HAP-1 (cell line): ENCODE results near the gene CAMSAP2.
"Not testable (repeated sequence)": the region's sequence is repeated elsewhere in the genome, so short reads cannot be mapped to it uniquely, and the experiment has no call there.

Source experiments
- DNase-seq, 2 experiments: peaks; one replicate each; pipeline ENCODE4 v3.0.0-alpha.2; 2016 to 2020; ENCODE audit warnings: low spot score in 2 of 2
- H3K27me3 ChIP-seq: fragments of 250-450 bp; sonication (Bioruptor Pico); 2 replicates; pipeline ENCODE4 v1.5.1; 2020; ENCODE audit warnings: low read depth, mild to moderate bottlenecking, moderate library complexity
- H3K36me3 ChIP-seq: fragments of 250-450 bp; sonication (Bioruptor Pico); replicated peaks from 2 replicates; pipeline ENCODE4 v1.5.1; 2020; ENCODE audit warnings: mild to moderate bottlenecking
- H3K4me1 ChIP-seq: fragments of 250-450 bp; sonication (Bioruptor Pico); 2 replicates; pipeline ENCODE4 v1.5.1; 2020; ENCODE audit warnings: mild to moderate bottlenecking
- H3K4me3 ChIP-seq: fragments of 250-450 bp; sonication (Bioruptor Pico); 2 replicates; pipeline ENCODE4 v1.5.1; 2020; ENCODE audit warnings: mild to moderate bottlenecking, moderate library complexity
- H3K9me3 ChIP-seq: fragments of 250-450 bp; sonication (Bioruptor Pico); 2 replicates; pipeline ENCODE4 v1.5.1; 2020; ENCODE audit warnings: mild to moderate bottlenecking, moderate library complexity
- in situ Hi-C: fragments of 300-500 bp; cut with MboI; formaldehyde crosslinking; loops from 3 replicates; pipeline ENCODE4 v1.14.3; 2020; ENCODE audit warnings: low sequenced_read_pairs, inconsistent platforms, mixed read lengths

Gene CAMSAP2

GRCh38 chr1:200750749-200751148 is 12.1 kb downstream of the CAMSAP2 start:
- H3K27me3 ChIP-seq, in situ Hi-C loops, H3K36me3 ChIP-seq, H3K4me1 ChIP-seq, H3K9me3 ChIP-seq, H3K4me3 ChIP-seq, DNase-seq: not testable (repeated sequence)

- Histone ChIP-seq H3K36me3 (peaks cover 3% of the 10 kb centered on the region; the same call in 1 of the 2 replicates), H3K27me3 (no peaks in the 10 kb centered on the region), H3K4me3 (no peak overlapping the region), H3K4me1 (no peaks in the 10 kb centered on the region), H3K9me3 (no peaks in the 10 kb centered on the region)
- in situ Hi-C loops, result no loop called here
- no peak for DNase-seq
These were observed 13.0 kb downstream of the CAMSAP2 start for GRCh38 chr1:200751717-200752116.

- Histone ChIP-seq H3K27me3 (no peaks in the 10 kb centered on the region), H3K4me3 (no peak overlapping the region), H3K4me1 (no peaks in the 10 kb centered on the region), H3K36me3 (no peaks in the 10 kb centered on the region; the same call in 1 of the 2 replicates), H3K9me3 (no peaks in the 10 kb centered on the region)
- in situ Hi-C loops, result no loop called here
- no peak for DNase-seq
These were observed 15.0 kb downstream of the CAMSAP2 start for GRCh38 chr1:200753650-200754198.

GRCh38 chr1:200755456-200755855 is 16.8 kb downstream of the CAMSAP2 start:
- in situ Hi-C loops, result no loop called here
- no peak for DNase-seq
- Histone ChIP-seq H3K4me3 (no peak overlapping the region), H3K36me3 (peaks cover 3% of the 10 kb centered on the region; the same call in 1 of the 2 replicates), H3K4me1 (no peaks in the 10 kb centered on the region), H3K27me3 (no peaks in the 10 kb centered on the region), H3K9me3 (no peaks in the 10 kb centered on the region)

- Histone ChIP-seq H3K9me3 (no peaks in the 10 kb centered on the region), H3K36me3 (peaks cover 20% of the 10 kb centered on the region), H3K27me3 (no peaks in the 10 kb centered on the region), H3K4me1 (no peaks in the 10 kb centered on the region), H3K4me3 (no peak overlapping the region)
- no peak for DNase-seq
- in situ Hi-C loops, result no loop called here
These were observed 23.4 kb downstream of the CAMSAP2 start for GRCh38 chr1:200762089-200762488.

GRCh38 chr1:200767321-200767720 is 28.6 kb downstream of the CAMSAP2 start:
- in situ Hi-C loops, result no loop called here
- peaks cover 16% of the 10 kb centered on the region for H3K36me3 ChIP-seq

GRCh38 chr1:200771625-200772555 is 33.2 kb downstream of the CAMSAP2 start:
- Histone ChIP-seq H3K4me3 (no peak overlapping the region), H3K36me3 (peaks cover 4% of the 10 kb centered on the region)

More at GRCh38 chr1:200767321-200767720, 28.6 kb downstream of the CAMSAP2 start:
- DNase-seq, result no peak
- Histone ChIP-seq H3K9me3 (no peaks in the 10 kb centered on the region), H3K4me1 (no peaks in the 10 kb centered on the region), H3K27me3 (no peaks in the 10 kb centered on the region), H3K4me3 (no peak overlapping the region)

GRCh38 chr1:200774311-200774710 is 35.6 kb downstream of the CAMSAP2 start:
- no peak for DNase-seq
- Histone ChIP-seq H3K4me1 (no peaks in the 10 kb centered on the region), H3K36me3 (peaks cover 4% of the 10 kb centered on the region), H3K9me3 (no peaks in the 10 kb centered on the region), H3K4me3 (no peak overlapping the region), H3K27me3 (no peaks in the 10 kb centered on the region)
- in situ Hi-C loops, result no loop called here

More at GRCh38 chr1:200771625-200772555, 33.2 kb downstream of the CAMSAP2 start:
- Histone ChIP-seq H3K4me1 (no peaks in the 10 kb centered on the region), H3K27me3 (no peaks in the 10 kb centered on the region), H3K9me3 (no peaks in the 10 kb centered on the region)
- DNase-seq, result no peak
- in situ Hi-C loops, result no loop called here

- Histone ChIP-seq H3K9me3 (no peaks in the 10 kb centered on the region), H3K4me3 (no peak overlapping the region), H3K27me3 (no peaks in the 10 kb centered on the region), H3K36me3 (peaks cover 2% of the 10 kb centered on the region), H3K4me1 (no peaks in the 10 kb centered on the region)
- no peak for DNase-seq
- in situ Hi-C loops, result no loop called here
These were observed 36.2 kb downstream of the CAMSAP2 start for GRCh38 chr1:200774735-200775444.

- in situ Hi-C loops, result no loop called here
- Histone ChIP-seq H3K4me3 (no peak overlapping the region), H3K27me3 (no peaks in the 10 kb centered on the region), H3K9me3 (no peaks in the 10 kb centered on the region), H3K4me1 (no peaks in the 10 kb centered on the region), H3K36me3 (peaks cover 3% of the 10 kb centered on the region; the same call in 1 of the 2 replicates)
- DNase-seq, result no peak
These were observed 37.2 kb downstream of the CAMSAP2 start for GRCh38 chr1:200775850-200776249.

- no peak overlapping the region for H3K4me3 ChIP-seq
- no peaks in the 10 kb centered on the region for H3K4me1 ChIP-seq
- H3K9me3 ChIP-seq, result no peaks in the 10 kb centered on the region
- H3K27me3 ChIP-seq, result no peaks in the 10 kb centered on the region
- H3K36me3 ChIP-seq, result peaks cover 6% of the 10 kb centered on the region
- DNase-seq, result no peak
- in situ Hi-C loops, result no loop called here
These were observed 38.3 kb downstream of the CAMSAP2 start for GRCh38 chr1:200776949-200777348.

- Histone ChIP-seq H3K27me3 (no peaks in the 10 kb centered on the region), H3K4me1 (no peaks in the 10 kb centered on the region), H3K36me3 (peaks cover 10% of the 10 kb centered on the region), H3K9me3 (no peaks in the 10 kb centered on the region; the same call in 1 of the 2 replicates), H3K4me3 (no peak overlapping the region)
- DNase-seq, result no peak
- in situ Hi-C loops, result no loop called here
These were observed 40.1 kb downstream of the CAMSAP2 start for GRCh38 chr1:200778766-200779165.

GRCh38 chr1:200779326-200779725 is 40.6 kb downstream of the CAMSAP2 start:
- in situ Hi-C loops, result no loop called here
- Histone ChIP-seq H3K27me3 (no peaks in the 10 kb centered on the region), H3K9me3 (no peaks in the 10 kb centered on the region; the same call in 1 of the 2 replicates), H3K4me1 (no peaks in the 10 kb centered on the region), H3K4me3 (no peak overlapping the region), H3K36me3 (peaks cover 10% of the 10 kb centered on the region)
- DNase-seq, result no peak
